HepG2 (cell line): Measurements from ENCODE around the gene ZNF446. TPM values are rescaled to one million over a fixed set of nuclear protein-coding genes. Genes with fewer than 3 reads are reported as not detected.

Experiments used
- AKAP8 ChIP-seq: sonication (generic); formaldehyde crosslinking; IDR thresholded peaks from 2 replicates; pipeline ENCODE4 v1.5.1; 2020; ENCODE audit warnings: mild to moderate bottlenecking, missing genetic modification reagents
- ATF7 ChIP-seq, 2 experiments: fragments of 450-650 bp in 1 of 2; sonication (generic) in 1 of 2; formaldehyde crosslinking in 1 of 2; IDR thresholded peaks; 2 replicates each; pipeline versions ENCODE4 v1.4.0 to v1.6.1; 2016 to 2020; ENCODE audit warnings: antibody characterized with exemption in 1 of 2, mild to moderate bottlenecking in 1 of 2, missing genetic modification reagents in 1 of 2
- CENPX ChIP-seq: sonication (generic); formaldehyde crosslinking; IDR thresholded peaks from 2 replicates; pipeline ENCODE4 v1.9.0; 2021; ENCODE audit warnings: mild to moderate bottlenecking, missing genetic modification reagents, moderate library complexity
- KLF13 ChIP-seq: sonication (generic); formaldehyde crosslinking; IDR thresholded peaks from 2 replicates; pipeline ENCODE4 v1.4.0; 2020; ENCODE audit warnings: mild to moderate bottlenecking, missing genetic modification reagents
- REXO4 ChIP-seq: sonication (generic); formaldehyde crosslinking; IDR thresholded peaks from 2 replicates; pipeline ENCODE4 v1.8.0; 2022; ENCODE audit warnings: missing genetic modification reagents, mild to moderate bottlenecking, borderline replicate concordance
- SMARCC2 ChIP-seq: fragments of 450-650 bp; IDR thresholded peaks from 2 replicates; pipeline ENCODE4 v1.6.1; 2017; ENCODE audit warnings: antibody characterized with exemption, mild to moderate bottlenecking
- SNRNP70 ChIP-seq: fragments of 200-400 bp; formaldehyde crosslinking; IDR thresholded peaks from 2 replicates; pipeline ENCODE4 v1.6.1; 2017; ENCODE audit warnings: mild to moderate bottlenecking, low read depth, low read length, moderate library complexity
- ZNF124 ChIP-seq: sonication (generic); formaldehyde crosslinking; IDR thresholded peaks from 2 replicates; pipeline ENCODE4 v1.4.0; 2020; ENCODE audit warnings: missing genetic modification reagents
- ZNF136 ChIP-seq: sonication (generic); formaldehyde crosslinking; IDR thresholded peaks from 2 replicates; pipeline ENCODE4 v1.8.1; 2022; ENCODE audit warnings: low read depth, mild to moderate bottlenecking, moderate library complexity, missing genetic modification reagents
- ZNF746 ChIP-seq: sonication (generic); formaldehyde crosslinking; IDR thresholded peaks from 2 replicates; pipeline ENCODE4 v1.8.0; 2022; ENCODE audit warnings: mild to moderate bottlenecking, missing genetic modification reagents
- ZNF788 ChIP-seq: sonication (generic); formaldehyde crosslinking; IDR thresholded peaks from 2 replicates; pipeline ENCODE4 v1.5.0; 2020; ENCODE audit warnings: mild to moderate bottlenecking, missing genetic modification reagents, borderline replicate concordance
- ZSCAN31 ChIP-seq: sonication (generic); formaldehyde crosslinking; IDR thresholded peaks from 2 replicates; pipeline ENCODE4 v1.5.0; 2020; ENCODE audit warnings: low read depth, mild to moderate bottlenecking, missing genetic modification reagents
- polyA plus RNA-seq, 8 experiments: library from polyadenylated mRNA; depleted of rRNA in 3 of 8; stranded (reverse) in 7 of 8; unstranded in 1 of 8; fragments of >200 nt; fragmentation: Illumina TruSeq in 4 of 8; extraction: Trizol in 4 of 8; gene quantifications; 2 replicates each; pipeline versions ENCODE4 v1.2.1 to v1.2.3, GENCODE V29; 2011 to 2016; ENCODE audit warnings: low read depth in 4 of 8, missing spikeins in 1 of 8, mixed read lengths in 1 of 8; ENCODE audit not compliant: insufficient read depth in 1 of 8
- total RNA-seq, 5 experiments: library from RNA; depleted of rRNA; stranded (reverse); fragments of >200 nt; fragmentation: Illumina TruSeq; extraction: Trizol; gene quantifications; 2 replicates each; pipeline ENCODE4 v1.2.3, GENCODE V29; 2016; ENCODE audit warnings: low read depth in 1 of 5
- TF ChIP-seq, protein P1 (sequence below): sonication (generic); formaldehyde crosslinking; IDR thresholded peaks from 2 replicates; pipeline ENCODE4 v1.5.0; 2020; ENCODE audit warnings: mild to moderate bottlenecking, missing genetic modification reagents
- TF ChIP-seq, protein P2 (sequence below): sonication (generic); formaldehyde crosslinking; IDR thresholded peaks from 2 replicates; pipeline ENCODE4 v1.5.1; 2020; ENCODE audit warnings: missing genetic modification reagents, mild to moderate bottlenecking, borderline replicate concordance
- TF ChIP-seq, protein P3 (sequence below): IDR thresholded peaks from 2 replicates; pipeline ENCODE4 v1.6.1; 2016; ENCODE audit warnings: low read depth, borderline replicate concordance
- TF ChIP-seq, protein P4 (sequence below): sonication (generic); formaldehyde crosslinking; IDR thresholded peaks from 2 replicates; pipeline ENCODE4 v1.4.0; 2020; ENCODE audit warnings: missing genetic modification reagents, borderline replicate concordance
- TF ChIP-seq, protein P5 (sequence below): sonication (generic); formaldehyde crosslinking; IDR thresholded peaks from 2 replicates; pipeline ENCODE4 v1.4.0; 2020; ENCODE audit warnings: mild to moderate bottlenecking, missing genetic modification reagents

The ZNF446 gene
- total and polyA plus RNA-seq, 2 of the 13 experiments (the other 11 are each of a cell fraction or from before 2014, with no cell fraction given): 3.0 to 3.6 TPM

DNA sequence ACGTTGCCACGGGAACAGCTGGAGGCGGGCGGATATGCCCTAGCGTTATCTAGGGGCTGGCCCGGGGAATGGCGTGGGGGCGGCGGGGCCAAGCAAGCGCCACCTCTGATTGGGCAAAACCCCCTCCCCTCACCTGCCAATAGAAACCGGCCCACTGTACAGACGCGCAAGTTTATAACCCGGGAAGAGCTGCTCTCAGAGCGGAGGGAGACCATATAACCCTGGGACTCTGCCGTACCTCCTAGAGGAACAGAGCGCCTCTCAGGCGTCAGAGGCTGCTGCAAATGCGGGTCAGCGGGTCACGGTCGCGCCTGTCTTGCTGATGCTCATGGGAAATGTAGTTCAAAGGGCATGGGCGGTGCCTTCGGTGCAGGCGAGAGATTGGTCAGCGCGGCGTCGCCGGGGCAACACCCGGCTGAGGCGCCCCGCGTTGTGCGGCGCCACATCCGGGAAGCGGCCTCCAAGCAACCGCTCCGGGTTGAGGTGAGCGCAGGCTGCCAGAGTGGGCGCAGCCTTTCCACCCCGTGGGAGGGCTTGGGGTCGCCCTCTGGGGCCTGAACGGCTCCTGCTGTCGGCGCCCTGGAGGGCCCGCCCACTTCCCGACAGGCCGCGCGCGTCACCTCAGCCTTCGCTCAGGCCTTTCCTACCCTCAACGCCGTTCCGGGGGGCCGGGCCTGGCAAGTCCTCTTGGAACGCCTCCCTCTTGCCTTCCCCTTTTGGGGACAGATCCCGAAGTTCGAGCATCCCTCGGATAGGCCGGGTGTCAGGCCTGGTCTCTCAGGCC lies at the start of gene ZNF446 (continued):
- TF ChIP-seq, protein P1, sequence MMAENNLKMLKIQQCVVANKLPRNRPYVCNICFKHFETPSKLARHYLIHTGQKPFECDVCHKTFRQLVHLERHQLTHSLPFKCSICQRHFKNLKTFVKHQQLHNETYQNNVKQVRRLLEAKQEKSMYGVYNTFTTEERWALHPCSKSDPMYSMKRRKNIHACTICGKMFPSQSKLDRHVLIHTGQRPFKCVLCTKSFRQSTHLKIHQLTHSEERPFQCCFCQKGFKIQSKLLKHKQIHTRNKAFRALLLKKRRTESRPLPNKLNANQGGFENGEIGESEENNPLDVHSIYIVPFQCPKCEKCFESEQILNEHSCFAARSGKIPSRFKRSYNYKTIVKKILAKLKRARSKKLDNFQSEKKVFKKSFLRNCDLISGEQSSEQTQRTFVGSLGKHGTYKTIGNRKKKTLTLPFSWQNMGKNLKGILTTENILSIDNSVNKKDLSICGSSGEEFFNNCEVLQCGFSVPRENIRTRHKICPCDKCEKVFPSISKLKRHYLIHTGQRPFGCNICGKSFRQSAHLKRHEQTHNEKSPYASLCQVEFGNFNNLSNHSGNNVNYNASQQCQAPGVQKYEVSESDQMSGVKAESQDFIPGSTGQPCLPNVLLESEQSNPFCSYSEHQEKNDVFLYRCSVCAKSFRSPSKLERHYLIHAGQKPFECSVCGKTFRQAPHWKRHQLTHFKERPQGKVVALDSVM (CRISPR knock-in tag): peak; percentile 59; the same call in 1 of the 2 replicates
- no peak for TF ChIP-seq CENPX
- TF ChIP-seq, protein P2, sequence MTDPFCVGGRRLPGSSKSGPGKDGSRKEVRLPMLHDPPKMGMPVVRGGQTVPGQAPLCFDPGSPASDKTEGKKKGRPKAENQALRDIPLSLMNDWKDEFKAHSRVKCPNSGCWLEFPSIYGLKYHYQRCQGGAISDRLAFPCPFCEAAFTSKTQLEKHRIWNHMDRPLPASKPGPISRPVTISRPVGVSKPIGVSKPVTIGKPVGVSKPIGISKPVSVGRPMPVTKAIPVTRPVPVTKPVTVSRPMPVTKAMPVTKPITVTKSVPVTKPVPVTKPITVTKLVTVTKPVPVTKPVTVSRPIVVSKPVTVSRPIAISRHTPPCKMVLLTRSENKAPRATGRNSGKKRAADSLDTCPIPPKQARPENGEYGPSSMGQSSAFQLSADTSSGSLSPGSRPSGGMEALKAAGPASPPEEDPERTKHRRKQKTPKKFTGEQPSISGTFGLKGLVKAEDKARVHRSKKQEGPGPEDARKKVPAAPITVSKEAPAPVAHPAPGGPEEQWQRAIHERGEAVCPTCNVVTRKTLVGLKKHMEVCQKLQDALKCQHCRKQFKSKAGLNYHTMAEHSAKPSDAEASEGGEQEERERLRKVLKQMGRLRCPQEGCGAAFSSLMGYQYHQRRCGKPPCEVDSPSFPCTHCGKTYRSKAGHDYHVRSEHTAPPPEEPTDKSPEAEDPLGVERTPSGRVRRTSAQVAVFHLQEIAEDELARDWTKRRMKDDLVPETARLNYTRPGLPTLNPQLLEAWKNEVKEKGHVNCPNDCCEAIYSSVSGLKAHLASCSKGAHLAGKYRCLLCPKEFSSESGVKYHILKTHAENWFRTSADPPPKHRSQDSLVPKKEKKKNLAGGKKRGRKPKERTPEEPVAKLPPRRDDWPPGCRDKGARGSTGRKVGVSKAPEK (CRISPR knock-in tag): no peak
- no peak for TF ChIP-seq SMARCC2
- TF ChIP-seq, protein P3, sequence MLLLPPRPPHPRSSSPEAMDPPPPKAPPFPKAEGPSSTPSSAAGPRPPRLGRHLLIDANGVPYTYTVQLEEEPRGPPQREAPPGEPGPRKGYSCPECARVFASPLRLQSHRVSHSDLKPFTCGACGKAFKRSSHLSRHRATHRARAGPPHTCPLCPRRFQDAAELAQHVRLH (CRISPR knock-in tag): 0 out of 2 replicates have a peak, but pooled peaks have one; percentile 50
- peak; percentile 74 for TF ChIP-seq ZNF788 (CRISPR knock-in tag)
- peak; percentile 99 for TF ChIP-seq AKAP8 (CRISPR knock-in tag)
- TF ChIP-seq ZNF136 (CRISPR knock-in tag): peak; percentile 86; the same call in 1 of the 2 replicates
- TF ChIP-seq SNRNP70: no peak
- no peak for TF ChIP-seq KLF13 (CRISPR knock-in tag)
- no peak for TF ChIP-seq REXO4 (CRISPR knock-in tag)
- TF ChIP-seq, protein P4, sequence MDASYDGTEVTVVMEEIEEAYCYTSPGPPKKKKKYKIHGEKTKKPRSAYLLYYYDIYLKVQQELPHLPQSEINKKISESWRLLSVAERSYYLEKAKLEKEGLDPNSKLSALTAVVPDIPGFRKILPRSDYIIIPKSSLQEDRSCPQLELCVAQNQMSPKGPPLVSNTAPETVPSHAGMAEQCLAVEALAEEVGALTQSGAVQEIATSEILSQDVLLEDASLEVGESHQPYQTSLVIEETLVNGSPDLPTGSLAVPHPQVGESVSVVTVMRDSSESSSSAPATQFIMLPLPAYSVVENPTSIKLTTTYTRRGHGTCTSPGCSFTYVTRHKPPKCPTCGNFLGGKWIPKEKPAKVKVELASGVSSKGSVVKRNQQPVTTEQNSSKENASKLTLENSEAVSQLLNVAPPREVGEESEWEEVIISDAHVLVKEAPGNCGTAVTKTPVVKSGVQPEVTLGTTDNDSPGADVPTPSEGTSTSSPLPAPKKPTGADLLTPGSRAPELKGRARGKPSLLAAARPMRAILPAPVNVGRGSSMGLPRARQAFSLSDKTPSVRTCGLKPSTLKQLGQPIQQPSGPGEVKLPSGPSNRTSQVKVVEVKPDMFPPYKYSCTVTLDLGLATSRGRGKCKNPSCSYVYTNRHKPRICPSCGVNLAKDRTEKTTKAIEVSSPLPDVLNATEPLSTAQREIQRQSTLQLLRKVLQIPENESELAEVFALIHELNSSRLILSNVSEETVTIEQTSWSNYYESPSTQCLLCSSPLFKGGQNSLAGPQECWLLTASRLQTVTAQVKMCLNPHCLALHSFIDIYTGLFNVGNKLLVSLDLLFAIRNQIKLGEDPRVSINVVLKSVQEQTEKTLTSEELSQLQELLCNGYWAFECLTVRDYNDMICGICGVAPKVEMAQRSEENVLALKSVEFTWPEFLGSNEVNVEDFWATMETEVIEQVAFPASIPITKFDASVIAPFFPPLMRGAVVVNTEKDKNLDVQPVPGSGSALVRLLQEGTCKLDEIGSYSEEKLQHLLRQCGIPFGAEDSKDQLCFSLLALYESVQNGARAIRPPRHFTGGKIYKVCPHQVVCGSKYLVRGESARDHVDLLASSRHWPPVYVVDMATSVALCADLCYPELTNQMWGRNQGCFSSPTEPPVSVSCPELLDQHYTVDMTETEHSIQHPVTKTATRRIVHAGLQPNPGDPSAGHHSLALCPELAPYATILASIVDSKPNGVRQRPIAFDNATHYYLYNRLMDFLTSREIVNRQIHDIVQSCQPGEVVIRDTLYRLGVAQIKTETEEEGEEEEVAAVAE (CRISPR knock-in tag): peak; percentile 81
- TF ChIP-seq ZSCAN31 (CRISPR knock-in tag): peak; percentile 72; the same call in 1 of the 2 replicates
- TF ChIP-seq, protein P5, sequence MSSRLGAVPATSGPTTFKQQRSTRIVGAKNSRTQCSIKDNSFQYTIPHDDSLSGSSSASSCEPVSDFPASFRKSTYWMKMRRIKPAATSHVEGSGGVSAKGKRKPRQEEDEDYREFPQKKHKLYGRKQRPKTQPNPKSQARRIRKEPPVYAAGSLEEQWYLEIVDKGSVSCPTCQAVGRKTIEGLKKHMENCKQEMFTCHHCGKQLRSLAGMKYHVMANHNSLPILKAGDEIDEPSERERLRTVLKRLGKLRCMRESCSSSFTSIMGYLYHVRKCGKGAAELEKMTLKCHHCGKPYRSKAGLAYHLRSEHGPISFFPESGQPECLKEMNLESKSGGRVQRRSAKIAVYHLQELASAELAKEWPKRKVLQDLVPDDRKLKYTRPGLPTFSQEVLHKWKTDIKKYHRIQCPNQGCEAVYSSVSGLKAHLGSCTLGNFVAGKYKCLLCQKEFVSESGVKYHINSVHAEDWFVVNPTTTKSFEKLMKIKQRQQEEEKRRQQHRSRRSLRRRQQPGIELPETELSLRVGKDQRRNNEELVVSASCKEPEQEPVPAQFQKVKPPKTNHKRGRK (CRISPR knock-in tag): no peak
- no peak for TF ChIP-seq ATF7 (IDR thresholded peaks at IDR 0.05)
- TF ChIP-seq ATF7 (CRISPR knock-in tag; IDR thresholded peaks at IDR 0.05): no peak
- no peak for TF ChIP-seq ZNF746 (CRISPR knock-in tag)
- TF ChIP-seq ZNF124 (CRISPR knock-in tag): no peak
